Activated effector memory CD4-positive, alpha-beta T cell treated with anti-CD3 and anti-CD28 coated beads, Interleukin-2, amount 50 U/mL, for 16 hours (primary cell): ENCODE data around the gene NPW.
"Not testable (repeated sequence)": the region's sequence is repeated elsewhere in the genome, so short reads cannot be mapped to it uniquely, and the experiment has no call there.

ENCODE experiments used
- DNase-seq: peaks from one replicate; pipeline ENCODE4 v3.0.0-alpha.2; 2020

The NPW gene

DNA sequence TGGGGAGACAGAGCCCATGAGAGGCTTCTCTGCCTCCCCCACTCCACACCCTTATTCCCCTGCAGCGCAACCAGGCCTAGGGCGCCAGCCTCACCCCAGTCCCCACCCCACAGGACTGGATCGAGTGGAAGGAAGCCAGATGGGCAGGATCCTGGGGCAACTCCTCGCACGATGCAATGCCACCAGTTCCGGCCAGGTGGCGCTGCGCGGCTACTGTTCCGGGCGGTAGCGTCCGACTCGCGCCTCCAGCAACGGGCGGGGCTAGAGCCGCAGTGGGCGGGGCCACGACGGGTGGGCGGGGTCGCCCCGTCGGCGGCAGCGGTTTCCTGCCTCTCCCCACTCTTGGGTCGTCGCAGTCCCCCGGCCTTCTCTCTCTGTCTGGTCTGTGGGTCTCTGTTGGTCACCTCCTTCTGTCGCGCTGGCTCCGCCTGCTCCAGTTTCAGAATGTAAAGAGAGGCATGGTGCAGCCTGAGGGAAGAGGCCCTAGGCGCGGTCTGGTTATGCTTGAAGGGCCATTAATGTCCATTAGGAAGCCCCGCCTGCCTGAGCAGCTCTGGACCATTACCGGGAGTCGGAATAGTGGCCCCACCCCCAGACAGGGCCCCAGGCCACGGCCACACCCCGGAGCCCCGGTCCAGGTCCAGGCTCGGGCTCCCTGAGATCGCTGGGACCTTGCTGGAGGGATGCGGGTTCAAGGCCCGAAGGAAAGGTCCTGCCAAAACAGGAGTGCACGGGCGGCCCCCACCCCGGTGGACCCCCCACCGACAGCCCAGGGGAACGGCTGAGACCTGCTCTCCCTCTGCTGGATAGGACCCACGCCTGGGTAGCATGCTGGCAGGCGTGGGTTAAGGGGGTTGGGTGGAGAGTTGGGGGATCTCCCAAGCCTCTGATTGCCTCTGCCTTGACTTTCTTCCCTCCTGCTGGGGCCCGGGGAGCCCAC lies 3.8 kb downstream of the NPW start:
- DNase-seq = peak; percentile 98

DNA sequence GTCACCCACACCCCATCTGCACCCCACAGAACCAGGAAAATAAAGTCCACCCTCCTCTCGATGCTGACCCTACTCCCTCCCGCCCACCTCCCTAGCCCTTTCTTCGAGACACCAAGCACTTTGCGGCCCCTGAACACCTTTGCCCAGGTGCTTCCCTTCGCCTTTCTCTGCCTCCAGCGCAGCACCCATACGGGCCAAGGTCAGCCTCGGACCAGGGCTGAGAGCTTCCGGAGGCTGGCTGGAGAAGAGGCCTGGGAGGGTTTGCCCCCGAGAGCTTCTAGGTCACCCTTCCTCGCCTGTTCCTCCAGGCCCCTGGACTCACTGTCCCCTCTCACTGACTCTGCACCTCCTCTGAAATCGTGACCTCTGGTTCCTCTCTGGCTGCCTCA lies 4.4 kb downstream of the NPW start:
- DNase-seq = no peak

DNA sequence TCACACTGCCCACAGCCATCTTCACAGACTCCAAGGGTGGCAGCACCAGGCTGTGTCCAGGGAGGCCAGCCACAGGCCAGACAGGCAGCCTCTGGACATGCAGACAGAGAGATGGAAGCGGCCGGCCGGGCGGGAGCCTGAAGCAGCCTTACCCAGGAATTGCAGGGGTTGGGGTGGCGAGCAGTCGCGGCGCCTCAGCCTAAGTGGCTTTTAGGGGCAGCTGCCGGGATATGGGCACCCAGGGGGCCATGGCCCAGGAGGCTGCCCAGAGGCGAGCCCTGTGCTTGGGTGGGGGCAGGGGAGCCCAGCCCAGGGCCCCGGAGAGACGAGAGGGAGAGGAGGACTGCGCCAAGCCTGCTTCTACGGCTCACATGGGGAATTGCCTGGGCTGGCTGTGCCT lies 5.7 kb downstream of the NPW start:
- no peak for DNase-seq

DNA sequence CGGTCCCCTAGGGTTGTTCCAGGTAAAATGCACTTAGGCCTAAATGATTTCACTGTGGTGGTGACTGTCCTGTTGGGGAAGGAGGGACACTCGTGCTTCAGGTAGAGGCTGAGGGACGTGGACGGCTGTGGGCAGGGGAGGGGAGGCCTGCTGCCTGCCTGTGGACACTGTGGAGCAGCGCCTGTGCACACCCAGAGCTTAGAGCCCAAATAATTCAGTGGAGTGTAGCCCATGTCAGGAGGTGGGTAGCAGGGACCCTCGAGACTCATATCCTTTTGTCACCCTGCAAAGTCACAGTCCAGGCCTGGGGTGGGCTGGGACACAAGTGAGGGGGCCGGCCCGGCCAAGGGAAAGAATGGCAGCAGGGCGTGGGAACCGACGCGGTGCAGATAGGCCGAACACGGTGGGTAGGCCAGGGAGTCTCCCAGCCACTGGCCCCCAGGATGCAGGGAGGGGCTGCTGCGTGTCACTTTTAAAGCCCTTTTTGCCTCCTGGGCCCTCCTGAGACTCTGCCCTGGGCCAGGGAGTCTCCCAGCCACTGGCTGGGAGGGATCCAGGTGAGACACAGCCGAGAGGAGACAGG lies 6.4 kb downstream of the NPW start:
- no peak for DNase-seq

DNA sequence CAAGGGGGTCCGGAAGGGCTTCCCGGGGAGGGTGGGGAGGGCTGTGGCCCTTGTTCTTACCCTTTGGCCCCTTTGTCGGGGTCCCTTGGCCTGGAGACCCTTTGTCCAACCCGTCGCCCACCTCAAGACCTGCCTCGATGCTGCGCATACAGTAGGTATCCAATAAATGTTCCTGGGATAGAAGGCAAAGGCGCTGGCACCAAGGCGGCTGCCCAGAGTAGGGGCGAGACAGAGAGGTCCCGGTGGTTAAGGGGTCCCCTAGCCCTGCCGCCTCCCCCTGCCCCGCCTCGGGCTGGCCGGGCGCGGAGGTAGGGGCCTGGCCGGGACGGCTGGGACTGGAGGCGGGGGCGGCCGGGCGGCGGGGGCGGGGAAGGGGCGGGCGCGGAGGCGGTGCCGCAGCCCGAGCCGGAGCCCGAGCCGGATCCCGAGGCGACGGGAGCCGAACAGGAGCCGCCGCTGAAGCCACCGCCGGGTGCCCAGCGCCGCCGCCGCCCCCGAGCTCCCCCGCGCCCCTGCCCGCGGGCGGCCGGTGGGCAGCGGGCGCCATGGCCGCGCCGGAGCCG lies 7.0 kb downstream of the NPW start, which contains the start of gene NHERF2:
TSS of gene NHERF2 (plus strand) at position 442 of the 563 bp plus-strand sequence. CDS start at position 546, 104 bp downstream.
- peak; percentile 75 for DNase-seq

DNA sequence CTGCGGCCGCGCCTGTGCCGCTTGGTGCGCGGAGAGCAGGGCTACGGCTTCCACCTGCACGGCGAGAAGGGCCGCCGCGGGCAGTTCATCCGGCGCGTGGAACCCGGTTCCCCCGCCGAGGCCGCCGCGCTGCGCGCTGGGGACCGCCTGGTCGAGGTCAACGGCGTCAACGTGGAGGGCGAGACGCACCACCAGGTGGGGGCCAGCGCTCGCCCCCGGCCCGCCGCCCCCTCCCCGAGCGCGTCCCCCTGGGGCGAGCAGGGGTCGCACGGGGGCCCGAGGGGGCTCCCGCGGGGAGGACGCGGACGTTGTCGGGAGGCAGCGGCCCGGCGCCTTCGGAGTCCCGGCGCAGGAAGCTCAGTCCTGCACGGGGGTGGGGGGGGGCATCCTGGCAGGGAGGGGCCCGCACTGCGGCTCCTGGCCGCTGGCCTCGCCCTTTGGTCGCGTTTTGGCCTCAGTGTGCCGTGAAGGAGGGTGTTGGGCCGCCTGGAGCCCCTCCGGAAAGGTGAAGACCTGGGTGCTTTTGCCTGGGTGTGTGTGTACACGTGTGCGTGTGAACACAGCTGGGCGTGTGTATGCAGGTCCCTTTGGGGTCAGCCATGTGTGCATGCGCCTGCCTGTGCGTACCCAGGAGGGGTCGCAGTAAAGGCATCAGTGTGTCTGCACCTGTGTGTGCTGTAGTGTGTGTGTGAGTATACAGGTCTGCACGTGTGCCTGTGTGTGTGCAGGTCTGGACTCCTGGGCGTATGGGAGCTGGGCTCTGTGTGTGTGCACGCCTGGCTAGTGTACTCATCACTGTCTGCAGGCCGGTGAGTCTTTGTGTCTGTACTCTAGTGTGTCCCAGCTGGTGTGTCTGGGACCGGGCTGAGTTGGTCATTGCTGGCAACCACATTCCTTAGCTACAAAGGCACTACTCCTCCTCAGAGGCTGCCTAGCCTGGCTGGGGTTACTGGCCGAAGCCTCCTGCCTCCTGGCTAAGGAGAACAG lies 7.7 kb downstream of the NPW start:
- DNase-seq = peak; percentile 71

DNA sequence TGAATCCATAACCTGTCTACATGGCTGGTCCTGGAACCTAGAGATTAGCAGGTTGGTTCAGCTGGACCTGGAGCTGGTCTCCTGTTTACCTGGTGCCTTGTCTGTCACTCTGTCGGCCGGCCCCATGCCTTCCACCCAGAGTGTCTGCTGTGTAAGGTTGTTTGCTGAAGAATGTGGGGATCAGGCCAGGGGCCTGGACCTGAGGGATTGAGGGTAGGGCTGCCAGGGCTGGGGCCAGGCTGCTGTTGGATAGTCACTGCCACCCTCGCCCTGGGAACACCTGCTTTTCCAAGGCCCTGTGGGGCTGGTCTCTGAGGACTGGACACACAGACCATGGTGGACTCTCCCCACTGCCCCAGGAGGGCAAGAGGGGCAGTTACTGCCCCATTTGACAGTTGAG lies 8.6 kb downstream of the NPW start:
- no peak for DNase-seq

DNA sequence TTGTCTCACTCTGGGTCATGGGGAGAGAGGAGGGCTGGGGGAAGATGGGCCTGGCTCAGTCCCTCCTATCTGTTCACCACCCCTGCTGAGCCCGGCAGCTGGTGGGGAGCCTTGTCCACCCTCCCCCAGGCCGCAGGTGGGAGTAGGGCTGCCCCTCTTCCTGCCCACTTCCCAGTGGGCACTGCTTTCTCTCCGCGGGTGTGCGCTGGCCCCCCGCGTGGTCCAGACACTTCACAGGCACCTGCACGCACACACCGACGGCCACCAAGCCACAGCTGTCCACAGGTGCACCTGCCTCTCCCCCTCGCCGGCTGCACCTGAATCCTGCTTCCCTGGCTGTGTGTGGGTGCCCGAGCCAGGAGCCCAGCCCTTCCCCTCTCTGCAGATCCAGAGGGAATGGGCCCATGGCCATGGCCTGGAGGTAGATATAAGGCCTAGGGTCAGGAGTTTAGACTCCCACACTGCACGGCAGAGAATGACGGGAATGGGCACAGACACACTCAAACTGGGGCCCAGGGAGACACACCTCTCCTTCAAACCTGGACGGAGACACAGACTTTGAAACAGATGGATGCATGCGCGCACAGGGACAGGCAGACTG lies 9.1 kb downstream of the NPW start:
- DNase-seq = no peak

DNA sequence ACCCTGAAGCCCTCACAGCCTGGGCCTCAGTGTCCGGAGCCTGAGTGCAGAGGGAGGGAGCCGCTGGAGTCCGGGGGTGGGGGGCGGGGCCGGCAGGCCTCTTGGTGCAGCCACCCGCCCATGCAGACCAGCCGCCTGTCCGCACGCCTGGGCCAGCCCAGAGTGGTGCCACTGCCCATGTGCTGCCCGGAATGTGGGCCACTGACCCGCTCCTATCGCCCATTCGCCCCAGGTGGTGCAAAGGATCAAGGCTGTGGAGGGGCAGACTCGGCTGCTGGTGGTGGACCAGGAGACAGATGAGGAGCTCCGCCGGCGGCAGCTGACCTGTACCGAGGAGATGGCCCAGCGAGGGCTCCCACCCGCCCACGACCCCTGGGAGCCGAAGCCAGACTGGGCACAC lies 9.8 kb downstream of the NPW start:
- no peak for DNase-seq

DNA sequence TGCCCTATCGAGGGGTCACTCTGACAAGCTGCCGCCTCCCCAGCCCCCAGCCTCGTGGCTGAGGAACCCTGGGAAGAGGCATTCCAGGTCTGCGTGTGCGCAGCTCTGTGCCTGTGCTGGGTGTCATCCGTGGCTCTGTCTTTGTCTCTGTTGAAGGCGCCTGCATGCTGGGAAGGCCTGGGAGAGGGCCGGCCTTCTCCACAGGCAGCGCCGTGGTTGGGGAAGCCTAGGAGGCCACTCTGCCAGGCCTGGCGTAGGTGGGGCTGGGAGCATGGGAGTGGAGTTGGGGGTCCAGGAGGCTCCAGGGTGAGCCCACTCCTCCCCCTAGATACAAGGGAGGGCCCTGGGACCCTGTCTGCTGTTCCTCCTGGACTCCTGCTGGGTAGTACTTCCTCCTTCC lies 10.5 kb downstream of the NPW start:
- no peak for DNase-seq

DNA sequence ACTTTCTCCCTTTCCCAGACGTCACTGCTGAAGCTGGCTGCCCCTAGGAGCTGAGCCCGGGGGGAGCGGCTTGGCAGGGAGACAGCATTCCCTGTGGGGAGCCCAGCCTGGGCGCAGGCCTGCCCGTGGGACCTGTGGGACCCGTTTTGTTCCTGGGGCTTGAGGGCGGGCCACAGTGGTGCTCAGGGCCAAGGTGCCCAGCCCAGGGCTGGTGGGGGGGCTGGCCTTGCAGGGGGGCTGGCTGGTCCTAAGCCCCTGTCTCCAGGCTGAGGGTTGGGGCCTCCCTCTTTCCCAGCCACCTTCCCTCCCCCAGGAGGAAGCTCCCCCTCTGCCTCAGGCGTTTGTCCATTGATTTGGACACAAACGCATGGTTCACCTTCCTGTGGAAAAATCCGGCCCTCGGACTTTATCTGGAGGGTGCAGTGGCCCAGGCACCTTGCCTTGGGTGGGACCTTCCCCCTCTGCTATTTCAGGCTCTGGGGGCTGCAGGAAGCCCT lies 11.5 kb downstream of the NPW start:
- no peak for DNase-seq

DNA sequence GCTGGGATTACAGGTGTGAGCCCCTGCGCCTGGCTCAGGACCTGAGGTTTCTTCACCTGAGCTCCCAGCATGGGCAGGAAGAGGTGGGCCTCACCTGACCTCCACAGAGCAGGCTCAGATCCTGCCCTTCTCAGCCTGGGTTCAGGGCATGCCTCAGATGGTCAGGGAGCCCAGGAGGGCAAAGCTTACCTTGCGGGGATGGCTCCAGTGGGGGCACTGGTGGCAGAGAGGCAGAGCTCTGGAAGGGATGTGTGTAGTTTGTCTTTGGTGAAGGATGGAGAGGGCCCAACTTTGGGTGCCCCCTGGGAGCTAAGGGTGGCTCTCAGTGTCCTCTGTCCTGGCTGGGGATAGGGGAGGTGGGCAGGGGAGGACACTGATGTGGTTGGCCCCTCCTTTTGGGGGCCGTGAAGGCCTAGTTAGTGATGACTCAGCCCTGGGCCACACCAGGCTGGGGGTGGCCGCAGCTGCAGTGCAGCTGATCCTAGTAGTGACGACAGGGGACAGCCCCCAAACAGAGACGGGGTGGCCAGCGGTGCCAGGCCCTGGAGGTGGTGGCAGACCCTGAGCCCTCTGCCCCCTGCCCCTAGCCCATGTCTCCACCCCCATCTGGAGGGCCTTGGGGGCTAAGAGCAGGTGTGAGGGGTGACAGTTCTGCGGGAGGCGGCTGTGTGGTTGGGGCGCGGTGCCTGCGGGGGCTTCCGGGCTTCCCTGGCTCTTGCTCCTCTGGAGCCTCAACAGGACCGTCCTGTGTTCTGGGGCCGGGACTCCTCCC lies 12.9 kb downstream of the NPW start:
- DNase-seq = no peak

DNA sequence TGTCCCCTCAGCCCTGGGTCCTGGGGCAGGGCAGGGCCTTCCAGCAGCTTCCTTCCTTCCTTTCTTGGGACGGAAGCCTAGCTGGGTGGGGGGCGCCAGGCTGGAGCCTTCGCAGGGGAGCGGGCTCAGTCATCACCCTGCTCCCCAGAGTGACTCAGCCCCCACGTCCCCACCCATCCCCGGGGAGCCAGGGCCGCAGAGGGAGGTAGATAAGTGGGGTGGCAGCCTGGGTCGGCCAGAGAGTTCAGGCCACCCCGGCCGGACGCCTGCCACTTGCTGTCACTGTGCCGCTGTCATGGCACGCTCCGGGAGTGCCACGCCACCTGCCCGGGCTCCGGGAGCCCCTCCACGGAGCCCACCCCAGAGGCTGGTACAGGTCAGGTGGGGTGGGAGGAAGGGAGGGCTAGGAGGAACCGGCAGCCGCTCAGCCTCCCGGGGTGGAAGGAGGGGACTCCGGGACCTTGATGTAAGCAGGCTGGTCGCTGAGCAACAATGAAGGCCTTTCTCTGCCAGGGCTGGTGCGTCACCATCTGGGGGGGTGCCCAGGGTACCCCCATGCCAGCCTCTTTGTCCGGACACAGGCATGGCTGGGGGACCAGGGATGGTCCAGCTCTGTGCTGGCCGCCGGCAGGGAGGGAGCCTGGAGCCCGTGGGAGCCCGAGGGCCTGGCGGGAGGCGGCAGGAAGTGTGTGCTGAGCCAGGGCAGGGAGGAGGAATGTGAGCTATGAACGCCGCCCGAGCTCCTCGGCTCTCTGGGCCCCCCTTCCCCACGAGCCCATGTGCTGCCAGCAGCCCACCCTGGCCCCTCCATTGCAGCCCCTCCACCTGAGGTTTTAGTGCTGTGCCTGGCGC lies 13.7 kb downstream of the NPW start:
- DNase-seq = no peak

DNA sequence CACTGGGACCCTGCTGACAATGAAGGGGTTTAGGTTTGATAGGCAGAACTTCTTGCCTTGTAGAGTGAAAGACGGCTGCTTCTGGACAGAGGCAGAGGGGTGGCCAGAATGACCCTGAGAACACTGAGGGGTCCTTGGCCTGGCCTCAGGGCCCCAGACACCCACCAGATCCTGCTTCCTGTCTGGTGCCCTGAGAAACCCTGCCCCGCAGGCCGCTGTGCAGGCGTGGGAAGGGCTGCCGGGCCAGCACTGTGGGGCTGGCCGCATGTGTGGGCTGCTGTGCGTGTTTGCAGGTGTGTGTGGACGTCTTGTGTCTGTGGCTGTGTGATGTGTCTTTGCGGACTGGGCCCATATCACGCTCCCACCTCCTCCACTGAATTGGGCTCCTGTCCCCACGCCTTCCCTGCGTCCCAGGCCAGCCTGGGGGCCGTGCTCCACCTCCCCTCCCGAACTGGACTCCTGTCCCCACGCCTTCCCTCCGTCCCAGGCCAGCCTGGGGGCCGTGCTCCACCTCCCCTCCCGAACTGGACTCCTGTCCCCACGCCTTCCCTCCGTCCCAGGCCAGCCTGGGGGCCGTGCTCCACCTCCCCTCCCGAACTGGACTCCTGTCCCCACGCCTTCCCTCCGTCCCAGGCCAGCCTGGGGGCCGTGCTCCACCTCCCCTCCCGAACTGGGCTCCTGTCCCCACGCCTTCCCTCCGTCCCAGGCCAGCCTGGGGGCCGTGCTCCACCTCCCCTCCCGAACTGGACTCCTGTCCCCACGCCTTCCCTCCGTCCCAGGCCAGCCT lies 14.5 kb downstream of the NPW start:
- DNase-seq = not testable (repeated sequence)

DNA sequence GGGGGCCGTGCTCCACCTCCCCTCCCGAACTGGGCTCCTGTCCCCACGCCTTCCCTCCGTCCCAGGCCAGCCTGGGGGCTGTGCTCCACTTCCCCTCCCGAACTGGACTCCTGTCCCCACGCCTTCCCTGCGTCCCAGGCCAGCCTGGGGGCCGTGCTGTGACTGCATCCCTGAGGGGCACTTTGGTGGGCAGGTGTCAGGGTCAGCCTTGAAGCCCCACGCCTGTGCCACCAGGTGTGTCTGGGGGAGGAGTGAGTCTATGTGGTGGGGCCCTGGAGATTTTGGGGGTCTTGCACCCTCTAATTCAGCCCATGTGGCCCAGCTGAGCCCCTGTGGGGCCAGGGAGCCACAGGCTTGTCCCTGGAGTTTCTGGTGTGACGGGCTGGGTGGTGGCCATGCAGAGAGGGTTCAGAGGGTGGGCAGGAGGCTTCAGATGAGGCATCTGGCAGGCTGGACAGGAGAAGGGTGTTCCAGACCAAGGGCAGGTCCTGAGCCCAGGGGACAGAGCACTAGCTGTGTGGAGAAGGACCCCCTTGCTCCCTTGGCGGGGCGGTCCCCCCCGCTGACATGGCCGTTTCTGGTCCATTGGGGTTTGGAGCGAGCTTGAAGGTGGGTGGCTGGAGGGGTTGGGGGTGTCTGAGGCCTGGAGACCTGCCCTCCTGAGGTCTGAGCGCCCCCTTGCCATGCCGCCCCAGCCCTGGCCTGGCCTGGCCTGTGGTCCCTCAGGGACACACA lies 15.3 kb downstream of the NPW start:
- no peak for DNase-seq

DNA sequence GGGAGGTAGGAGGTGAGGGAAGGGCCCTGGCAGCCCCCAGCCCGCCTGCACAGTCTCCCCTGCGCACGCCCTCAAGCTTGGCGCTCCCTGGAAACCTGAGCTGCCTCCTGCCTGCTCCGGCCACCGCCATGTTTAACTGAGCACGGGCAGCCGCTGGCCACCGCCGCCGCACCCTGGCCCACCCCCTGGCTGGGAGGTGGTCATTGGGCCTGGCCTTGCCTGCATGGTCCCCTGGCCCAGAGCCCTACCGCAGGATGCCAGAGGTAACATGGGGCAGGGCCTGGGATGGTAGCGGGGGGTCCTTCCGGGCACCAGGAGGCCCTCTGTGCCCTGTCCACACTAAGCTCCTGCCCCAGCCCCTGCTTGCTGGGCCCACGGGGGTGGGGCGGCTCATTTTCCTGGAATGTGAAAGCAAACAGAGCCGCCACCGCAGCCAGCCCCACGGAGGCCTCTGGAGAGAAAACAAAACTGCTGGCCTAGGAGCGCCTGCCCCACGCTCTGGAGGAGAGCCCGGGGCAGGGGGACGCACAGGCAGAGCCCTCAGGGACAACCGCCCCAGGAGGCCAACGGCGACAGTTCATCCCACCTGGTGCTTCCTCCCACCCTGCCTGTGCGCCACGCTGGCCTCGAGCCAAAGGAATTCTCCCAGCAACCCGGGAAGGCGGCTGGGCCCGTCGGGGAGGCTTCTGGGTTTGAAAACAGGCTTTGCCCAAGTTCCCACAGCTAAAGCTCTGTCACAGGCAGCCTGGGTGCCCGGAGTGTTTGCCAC lies 16.0 kb downstream of the NPW start:
- no peak for DNase-seq

DNA sequence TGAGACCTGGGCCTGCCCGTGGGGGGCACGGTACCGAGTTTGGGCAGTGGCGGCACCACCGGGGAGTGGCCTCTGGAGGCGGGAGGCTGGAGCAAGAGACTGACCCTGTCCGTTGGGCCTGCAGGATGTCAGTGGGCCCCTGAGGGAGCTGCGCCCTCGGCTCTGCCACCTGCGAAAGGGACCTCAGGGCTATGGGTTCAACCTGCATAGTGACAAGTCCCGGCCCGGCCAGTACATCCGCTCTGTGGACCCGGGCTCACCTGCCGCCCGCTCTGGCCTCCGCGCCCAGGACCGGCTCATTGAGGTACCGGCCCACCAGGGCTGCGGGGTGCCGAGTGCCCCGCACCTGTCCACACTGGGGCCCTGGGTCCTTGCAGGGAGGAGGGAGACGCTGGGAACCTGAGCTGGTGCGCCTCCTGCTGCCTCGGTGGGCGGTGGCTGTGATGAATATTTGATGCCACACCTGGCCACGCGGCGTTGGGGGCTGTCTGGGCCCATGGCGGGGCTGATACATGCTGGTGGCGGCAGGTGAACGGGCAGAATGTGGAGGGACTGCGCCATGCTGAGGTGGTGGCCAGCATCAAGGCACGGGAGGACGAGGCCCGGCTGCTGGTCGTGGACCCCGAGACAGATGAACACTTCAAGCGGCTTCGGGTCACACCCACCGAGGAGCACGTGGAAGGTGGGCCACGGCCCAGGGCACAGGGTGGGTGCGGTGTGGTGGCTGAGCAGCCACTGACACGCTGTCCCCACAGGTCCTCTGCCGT lies 16.8 kb downstream of the NPW start:
- no peak for DNase-seq
